ENCODE data around the gene TMEM134.

The TMEM134 gene

GRCh38 chr11:67452141-67452952, 16.7 kb downstream of the TMEM134 start, which contains the start of gene GPR152:
GPR152 (minus strand) TSS chr11:67452729; CDS start chr11:67452724, 5 bp downstream.
- TF ChIP-seq MYC (IDR thresholded peaks at IDR 0.05; ENCODE audit: low read depth, low read length) (no peak), MAX (IDR thresholded peaks at IDR 0.05; ENCODE audit: low read depth, low read length) (no peak), CTCF (IDR thresholded peaks at IDR 0.05; ENCODE audit: low read depth, low read length) (no peak), POLR2A (IDR thresholded peaks at IDR 0.05; ENCODE audit: extremely low read depth, insufficient read length) (no peak)
- DNase-seq (ENCODE audit: low read depth), result no peak
- no peak within 1 kb of the TSS for H3K4me3 ChIP-seq (ENCODE audit: low read depth, low read length)

GRCh38 chr11:67451658-67451976, 17.4 kb downstream of the TMEM134 start:
- DNase-seq (ENCODE audit: low read depth), result no peak
- H3K4me3 ChIP-seq (ENCODE audit: low read depth, low read length), result no peak overlapping the region
- TF ChIP-seq CTCF (IDR thresholded peaks at IDR 0.05; ENCODE audit: low read depth, low read length) (no peak), POLR2A (IDR thresholded peaks at IDR 0.05; ENCODE audit: extremely low read depth, insufficient read length) (no peak)

- no peak for TF ChIP-seq POLR2A (IDR thresholded peaks at IDR 0.05; ENCODE audit: extremely low read depth, insufficient read length)
- no peak for TF ChIP-seq CTCF (IDR thresholded peaks at IDR 0.05; ENCODE audit: low read depth, low read length)
- no peak for TF ChIP-seq MYC (IDR thresholded peaks at IDR 0.05; ENCODE audit: low read depth, low read length)
- TF ChIP-seq MAX (IDR thresholded peaks at IDR 0.05; ENCODE audit: low read depth, low read length), result no peak
- DNase-seq (ENCODE audit: low read depth), result no peak
- H3K4me3 ChIP-seq (ENCODE audit: low read depth, low read length), result no peak overlapping the region
Measured at GRCh38 chr11:67450796-67451657, 18.0 kb downstream of the TMEM134 start.

- no peak for TF ChIP-seq MAX (IDR thresholded peaks at IDR 0.05; ENCODE audit: low read depth, low read length)
- no peak for TF ChIP-seq CTCF (IDR thresholded peaks at IDR 0.05; ENCODE audit: low read depth, low read length)
- no peak for TF ChIP-seq MYC (IDR thresholded peaks at IDR 0.05; ENCODE audit: low read depth, low read length)
- no peak for TF ChIP-seq POLR2A (IDR thresholded peaks at IDR 0.05; ENCODE audit: extremely low read depth, insufficient read length)
- no peak overlapping the region for H3K4me3 ChIP-seq (ENCODE audit: low read depth, low read length)
- DNase-seq (ENCODE audit: low read depth), result peak; percentile 51
Measured at GRCh38 chr11:67449116-67449844, 19.8 kb downstream of the TMEM134 start.

GRCh38 chr11:67448220-67448609, 20.8 kb downstream of the TMEM134 start:
- H3K4me3 ChIP-seq (ENCODE audit: low read depth, low read length), result no peak overlapping the region
- no peak for DNase-seq (ENCODE audit: low read depth)
- TF ChIP-seq POLR2A (IDR thresholded peaks at IDR 0.05; ENCODE audit: extremely low read depth, insufficient read length) (no peak), CTCF (IDR thresholded peaks at IDR 0.05; ENCODE audit: low read depth, low read length) (no peak), MYC (IDR thresholded peaks at IDR 0.05; ENCODE audit: low read depth, low read length) (no peak), MAX (IDR thresholded peaks at IDR 0.05; ENCODE audit: low read depth, low read length) (no peak)

Data from NB4 (cell line).